GM06990 (cell line): Measurements from ENCODE around the gene CCL27.
A peak's percentile ranks its signal among the peaks of the same experiment; 100 is the strongest.

ENCODE experiments used
- DNase-seq: peaks from one replicate; pipeline ENCODE4 v3.0.0-alpha.2; 2011; ENCODE audit not compliant: insufficient read length; ENCODE audit errors: extremely low read depth
- H3K27me3 ChIP-seq: replicated peaks from 2 replicates; pipeline ENCODE4 v1.6.0; 2011; ENCODE audit warnings: low read length; ENCODE audit not compliant: control insufficient read depth, insufficient read depth
- H3K36me3 ChIP-seq: 2 replicates; pipeline ENCODE4 v1.5.1; 2011; ENCODE audit warnings: low read length; ENCODE audit not compliant: control insufficient read depth, insufficient read depth
- H3K4me3 ChIP-seq: replicated peaks from 2 replicates; pipeline ENCODE4 v1.5.1; 2011; ENCODE audit warnings: low read depth, mild to moderate bottlenecking, control low read depth, low read length
- TF ChIP-seq, protein P1 (sequence below): IDR thresholded peaks from 2 replicates; pipeline ENCODE4 v1.5.1; 2011; ENCODE audit warnings: low read length, control low read depth, mild to moderate bottlenecking, inconsistent platforms; ENCODE audit not compliant: insufficient read depth, poor library complexity, severe bottlenecking

The CCL27 gene

DNA sequence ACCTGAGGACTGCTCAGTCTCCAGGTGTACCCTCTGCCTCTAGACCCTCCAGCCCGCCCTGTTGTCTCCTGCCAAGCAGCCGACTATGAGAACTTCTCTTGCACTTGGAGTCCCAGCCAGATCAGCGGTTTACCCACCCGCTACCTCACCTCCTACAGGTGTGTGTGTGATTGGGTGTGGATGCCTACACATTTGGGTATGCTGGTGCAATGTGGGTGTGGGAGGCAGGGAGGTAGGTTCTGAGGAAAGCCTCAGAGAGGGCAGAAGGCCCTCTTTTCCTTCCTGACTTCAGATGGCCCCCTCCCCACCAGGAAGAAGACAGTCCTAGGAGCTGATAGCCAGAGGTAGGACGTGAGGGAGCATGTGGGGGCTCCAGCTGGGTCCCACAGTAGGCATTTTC, 5.5 kb downstream of the CCL27 start:
- no peak overlapping the region for H3K4me3 ChIP-seq
- TF ChIP-seq, protein P1, sequence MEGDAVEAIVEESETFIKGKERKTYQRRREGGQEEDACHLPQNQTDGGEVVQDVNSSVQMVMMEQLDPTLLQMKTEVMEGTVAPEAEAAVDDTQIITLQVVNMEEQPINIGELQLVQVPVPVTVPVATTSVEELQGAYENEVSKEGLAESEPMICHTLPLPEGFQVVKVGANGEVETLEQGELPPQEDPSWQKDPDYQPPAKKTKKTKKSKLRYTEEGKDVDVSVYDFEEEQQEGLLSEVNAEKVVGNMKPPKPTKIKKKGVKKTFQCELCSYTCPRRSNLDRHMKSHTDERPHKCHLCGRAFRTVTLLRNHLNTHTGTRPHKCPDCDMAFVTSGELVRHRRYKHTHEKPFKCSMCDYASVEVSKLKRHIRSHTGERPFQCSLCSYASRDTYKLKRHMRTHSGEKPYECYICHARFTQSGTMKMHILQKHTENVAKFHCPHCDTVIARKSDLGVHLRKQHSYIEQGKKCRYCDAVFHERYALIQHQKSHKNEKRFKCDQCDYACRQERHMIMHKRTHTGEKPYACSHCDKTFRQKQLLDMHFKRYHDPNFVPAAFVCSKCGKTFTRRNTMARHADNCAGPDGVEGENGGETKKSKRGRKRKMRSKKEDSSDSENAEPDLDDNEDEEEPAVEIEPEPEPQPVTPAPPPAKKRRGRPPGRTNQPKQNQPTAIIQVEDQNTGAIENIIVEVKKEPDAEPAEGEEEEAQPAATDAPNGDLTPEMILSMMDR = no peak
- no peaks in the 10 kb centered on the region for H3K36me3 ChIP-seq
- DNase-seq = no peak
- no peaks in the 10 kb centered on the region for H3K27me3 ChIP-seq

DNA sequence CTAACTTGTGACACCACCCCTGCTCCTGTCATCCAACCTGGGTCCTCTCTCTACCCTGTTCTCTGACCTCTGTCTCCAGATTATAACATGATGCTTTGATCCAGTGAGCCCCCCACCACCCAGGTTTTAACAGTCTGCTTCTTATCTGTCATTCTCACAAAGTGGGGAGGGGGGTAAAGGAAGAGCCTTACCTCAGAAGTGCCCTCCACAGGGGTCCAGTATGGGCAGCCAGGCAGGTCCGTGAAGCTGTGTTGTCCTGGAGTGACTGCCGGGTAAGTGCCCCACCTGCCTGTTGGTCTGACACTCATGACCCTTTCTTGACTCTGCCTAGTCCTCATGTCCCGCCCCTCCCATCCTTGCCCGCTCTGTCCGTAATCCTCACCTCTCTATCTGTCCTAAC, 7.1 kb downstream of the CCL27 start:
- TF ChIP-seq, protein P1 = no peak
- H3K4me3 ChIP-seq = no peak overlapping the region

DNA sequence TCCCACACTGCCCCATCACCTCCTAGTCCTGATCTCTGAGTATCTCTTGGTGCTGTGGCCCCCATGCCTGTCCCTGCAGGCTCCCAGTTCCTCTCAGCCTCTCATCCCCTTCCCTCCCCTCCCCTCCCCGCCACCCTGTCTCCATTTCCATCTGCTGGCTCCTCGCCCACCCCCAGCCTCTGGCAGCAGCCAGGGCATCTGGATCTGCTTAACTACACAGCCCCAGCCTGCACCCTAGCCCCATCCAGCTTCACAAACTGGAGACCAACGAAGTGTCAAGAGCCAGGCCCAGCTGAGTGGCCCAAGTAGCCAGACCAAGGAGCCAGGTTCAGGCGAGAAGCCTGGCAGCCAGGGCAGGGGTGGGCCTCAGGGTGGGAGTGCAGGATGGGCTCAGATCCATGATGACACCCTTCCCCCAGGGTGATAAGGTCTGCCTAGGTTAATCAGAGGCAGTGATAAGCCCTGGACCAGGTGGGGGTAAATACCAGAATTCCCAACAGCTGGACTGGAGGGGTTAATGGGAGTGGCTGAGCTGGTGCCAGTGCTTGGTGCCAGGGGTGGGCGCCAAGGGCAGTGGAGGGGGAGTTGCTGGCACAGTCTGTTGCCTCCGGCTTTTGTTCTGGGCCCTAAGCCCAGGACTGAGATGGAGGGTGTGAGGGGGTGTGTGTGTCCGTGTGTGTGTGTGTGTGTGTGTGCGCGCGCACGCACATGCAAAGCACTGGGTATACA, 8.0 kb downstream of the CCL27 start:
- Histone ChIP-seq H3K36me3 (peaks cover 9% of the 10 kb centered on the region), H3K27me3 (no peaks in the 10 kb centered on the region), H3K4me3 (no peak overlapping the region)
- TF ChIP-seq, protein P1 = no peak
- no peak for DNase-seq

More for the DNA sequence above, 7.1 kb downstream of the CCL27 start:
- Histone ChIP-seq H3K27me3 (no peaks in the 10 kb centered on the region), H3K36me3 (peaks cover 3% of the 10 kb centered on the region; the same call in 1 of the 2 replicates)
- no peak for DNase-seq

DNA sequence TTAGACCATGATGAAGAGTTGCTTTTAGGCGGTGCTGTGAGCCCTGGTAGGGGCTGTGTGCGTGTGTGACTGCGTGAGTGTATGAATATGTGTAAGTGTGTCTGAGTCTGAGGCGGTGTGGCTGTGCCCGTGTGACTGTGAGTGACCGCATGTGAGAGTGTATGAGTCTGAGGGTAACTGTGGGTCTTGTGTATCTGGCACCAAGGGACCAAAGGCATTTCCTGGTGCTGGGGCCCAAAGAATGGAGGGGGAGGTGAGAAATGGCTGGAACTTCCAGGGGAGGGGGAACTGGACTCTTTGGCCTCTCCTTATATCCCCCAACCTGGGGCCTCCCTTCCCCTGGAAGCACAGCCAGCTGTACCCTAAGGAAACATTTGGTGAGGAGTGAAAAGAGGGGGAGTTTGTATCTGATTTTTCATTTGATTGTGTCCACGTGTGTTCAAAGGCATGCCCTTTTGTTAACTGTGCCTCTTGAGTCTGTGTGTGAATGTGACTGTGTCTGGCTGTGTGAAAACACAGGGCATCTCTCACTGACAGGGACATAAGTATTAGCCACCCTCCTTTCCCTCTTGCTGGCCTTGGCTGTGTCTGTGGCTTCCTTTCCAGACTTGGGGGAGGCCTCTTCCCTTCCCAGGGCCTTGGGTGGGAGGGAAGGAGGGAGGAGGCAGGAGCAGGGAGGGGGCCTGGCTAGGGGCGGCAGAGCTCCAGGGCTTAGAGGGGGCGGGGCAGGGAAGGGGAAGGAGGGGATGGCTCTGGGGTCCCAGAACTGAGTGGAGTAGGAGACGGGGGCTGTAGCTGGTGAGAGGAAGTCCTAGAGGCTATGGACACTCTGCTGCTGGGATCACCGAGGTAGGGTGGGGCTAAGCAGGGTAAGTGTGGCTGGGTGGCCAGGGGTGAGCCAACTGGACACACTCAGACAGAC, 9.0 kb downstream of the CCL27 start:
- TF ChIP-seq, protein P1 = no peak
- no peak overlapping the region for H3K4me3 ChIP-seq
- no peak for DNase-seq
- no peaks in the 10 kb centered on the region for H3K27me3 ChIP-seq
- peaks cover 19% of the 10 kb centered on the region for H3K36me3 ChIP-seq

DNA sequence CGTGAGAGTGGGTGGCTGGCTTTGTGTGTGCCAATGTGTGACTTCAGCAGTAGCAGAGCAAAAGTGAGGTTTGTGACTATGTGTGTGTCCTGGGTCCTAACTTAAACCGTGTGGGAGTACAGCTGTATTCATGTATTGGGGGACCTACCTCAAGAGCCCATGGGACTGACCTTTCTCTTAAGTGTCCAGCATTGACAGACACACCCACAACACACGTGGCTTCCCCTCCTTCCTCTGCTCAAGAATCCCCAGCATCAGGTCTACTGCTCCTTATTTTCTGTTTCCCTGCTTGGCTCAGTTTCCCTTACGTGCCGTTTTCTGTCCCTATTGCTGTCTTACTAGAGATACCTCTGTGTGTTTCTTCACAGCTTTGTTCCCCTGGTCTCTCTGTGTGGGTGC, 9.9 kb downstream of the CCL27 start:
- TF ChIP-seq, protein P1 = no peak
- no peak for DNase-seq
- peaks cover 19% of the 10 kb centered on the region for H3K36me3 ChIP-seq
- H3K27me3 ChIP-seq = no peaks in the 10 kb centered on the region
- peak overlapping the region; percentile 29; the same call in 1 of the 2 replicates for H3K4me3 ChIP-seq
